CD1c-positive myeloid dendritic cell (primary cell): ENCODE data around the gene DOC2A.
"Not testable (repeated sequence)": the region's sequence is repeated elsewhere in the genome, so short reads cannot be mapped to it uniquely, and the experiment has no call there.

Source experiments
- DNase-seq: peaks from one replicate; pipeline ENCODE4 v3.0.0-alpha.2; 2016; ENCODE audit errors: extremely low spot score

DOC2A gene

DNA sequence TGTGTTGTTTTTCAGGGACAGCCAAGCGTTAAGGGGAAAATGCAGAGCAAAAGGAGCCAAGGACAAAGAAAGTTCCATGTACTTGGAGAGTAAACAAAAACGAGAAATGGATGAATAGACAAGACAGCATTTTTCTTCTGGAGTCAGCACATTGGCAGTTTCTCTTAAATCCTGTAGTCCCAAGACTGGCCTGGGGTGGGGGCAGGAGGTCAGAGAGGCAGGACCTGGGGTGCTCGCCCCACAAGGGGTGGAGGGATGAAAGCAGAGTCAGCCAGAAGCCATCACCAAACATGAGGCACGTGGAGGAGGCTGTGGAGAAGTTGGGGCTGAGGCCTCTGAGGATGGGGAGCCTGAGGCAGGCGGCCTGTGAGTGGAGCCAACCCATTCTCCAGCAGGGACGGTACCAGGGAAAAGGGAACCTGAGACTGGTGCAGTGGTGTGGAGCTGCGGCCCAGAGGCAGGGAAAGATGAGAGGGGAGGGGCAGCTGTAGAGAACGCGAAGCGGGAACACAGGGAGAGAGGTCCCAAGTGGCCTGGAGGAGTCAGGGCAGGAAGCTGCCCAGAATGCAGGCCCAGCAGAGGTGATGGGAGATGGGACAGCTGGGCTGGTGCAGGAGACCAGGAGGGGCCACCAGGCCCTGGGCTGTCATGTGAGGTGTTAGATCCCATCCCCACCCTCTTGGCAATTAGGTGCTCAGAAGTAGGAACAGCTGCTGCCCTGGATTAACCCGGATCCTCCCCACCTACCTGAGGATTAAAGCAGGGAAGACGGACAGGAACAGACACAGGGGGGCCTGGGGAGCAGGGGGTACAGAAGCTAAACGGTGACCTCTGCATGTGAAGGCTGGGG is 17.0 kb upstream of the DOC2A start:
- DNase-seq: no peak

- DNase-seq: no peak
Measured at GRCh38 chr16:30026449-30026848, 15.6 kb upstream of the DOC2A start.

- no peak for DNase-seq
Measured at GRCh38 chr16:30025574-30025973, 14.7 kb upstream of the DOC2A start.

GRCh38 chr16:30025156-30025555 is 14.3 kb upstream of the DOC2A start:
- DNase-seq: no peak

DNA sequence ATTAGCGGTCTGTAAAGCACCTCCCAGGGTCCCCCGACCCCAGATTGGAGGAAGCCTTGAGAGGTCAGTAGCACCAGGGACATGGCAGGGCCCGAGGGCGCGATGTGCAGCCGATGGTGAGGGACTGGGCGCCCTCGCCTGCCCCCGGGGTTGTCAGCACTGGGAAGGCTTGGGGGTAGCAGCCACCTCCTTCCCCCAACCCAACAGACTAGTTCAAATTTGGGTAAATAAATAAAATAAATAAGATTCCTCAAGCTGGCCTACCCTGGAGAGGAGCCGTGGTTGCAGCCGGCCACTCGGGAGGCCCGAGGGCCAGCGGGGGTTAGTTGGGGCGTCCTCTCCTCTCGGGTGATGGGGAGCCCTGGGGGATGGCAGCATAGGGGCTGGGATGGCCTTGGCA is 13.6 kb upstream of the DOC2A start:
- DNase-seq: no peak

DNA sequence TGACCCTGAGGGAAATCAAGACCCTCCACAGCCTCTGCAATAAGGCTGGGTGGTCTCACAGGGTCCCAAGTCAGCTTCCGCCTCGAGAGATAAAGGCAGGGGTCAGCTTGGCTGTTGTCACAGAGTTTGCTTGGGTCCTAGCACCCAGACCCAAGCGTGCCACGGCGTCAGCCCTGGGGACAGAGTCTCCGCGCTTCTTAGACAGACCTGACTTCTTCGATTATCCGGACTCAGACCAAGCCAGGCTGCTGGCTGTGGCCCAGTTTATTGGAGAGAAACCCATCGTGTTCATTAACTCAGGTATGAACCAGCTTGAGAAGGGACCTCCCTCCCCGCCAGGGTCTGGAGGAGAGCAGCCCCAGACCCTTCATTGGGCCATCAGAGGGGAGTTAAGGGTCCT is 12.8 kb upstream of the DOC2A start:
- DNase-seq: no peak

- DNase-seq: no peak
Measured at GRCh38 chr16:30022887-30023286, 12.1 kb upstream of the DOC2A start, which contains the start of gene C16orf92. TSS of gene C16orf92 (plus strand) at chr16:30023198. CDS start at chr16:30023341, 143 bp downstream.

GRCh38 chr16:30018731-30019158 is 7.9 kb upstream of the DOC2A start:
- DNase-seq: no peak

DNA sequence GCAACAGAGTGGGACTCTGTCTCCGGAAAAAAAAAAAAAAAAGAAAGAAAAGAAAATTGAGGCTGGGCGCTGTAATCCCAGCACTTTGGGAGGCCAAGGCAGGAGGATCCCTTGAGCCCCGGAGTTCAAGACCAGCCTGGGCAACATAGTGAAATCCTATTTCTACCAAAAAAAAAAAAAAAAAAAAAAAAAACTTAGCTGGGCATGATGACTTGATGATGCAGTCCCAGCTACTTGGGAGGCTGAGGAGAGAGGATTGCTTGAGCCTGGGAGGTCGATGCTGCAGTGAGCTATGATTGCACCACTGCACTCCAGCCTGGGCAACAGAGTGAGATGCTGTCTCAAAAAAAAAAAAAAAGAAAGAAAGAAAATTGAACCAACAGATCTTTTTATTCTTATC is 7.1 kb upstream of the DOC2A start:
- not testable (repeated sequence) for DNase-seq

DNA sequence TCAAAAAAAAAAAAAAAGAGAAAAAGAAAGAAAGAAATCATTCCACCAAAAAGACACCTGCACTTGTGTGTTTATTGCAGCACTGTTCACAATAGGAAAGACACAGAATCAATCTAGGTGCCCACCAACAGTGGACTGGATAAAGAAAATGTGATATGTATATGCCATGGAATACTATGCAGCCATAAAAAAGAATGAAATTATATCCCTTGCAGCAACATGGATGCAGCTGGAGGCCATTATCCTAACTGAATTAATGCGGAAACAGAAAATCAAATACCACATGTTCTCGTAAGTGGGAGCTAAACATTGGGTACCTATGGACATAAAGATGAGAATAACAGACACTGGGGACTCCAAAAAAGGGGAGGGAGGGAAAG is 6.4 kb upstream of the DOC2A start:
- no peak for DNase-seq

DNA sequence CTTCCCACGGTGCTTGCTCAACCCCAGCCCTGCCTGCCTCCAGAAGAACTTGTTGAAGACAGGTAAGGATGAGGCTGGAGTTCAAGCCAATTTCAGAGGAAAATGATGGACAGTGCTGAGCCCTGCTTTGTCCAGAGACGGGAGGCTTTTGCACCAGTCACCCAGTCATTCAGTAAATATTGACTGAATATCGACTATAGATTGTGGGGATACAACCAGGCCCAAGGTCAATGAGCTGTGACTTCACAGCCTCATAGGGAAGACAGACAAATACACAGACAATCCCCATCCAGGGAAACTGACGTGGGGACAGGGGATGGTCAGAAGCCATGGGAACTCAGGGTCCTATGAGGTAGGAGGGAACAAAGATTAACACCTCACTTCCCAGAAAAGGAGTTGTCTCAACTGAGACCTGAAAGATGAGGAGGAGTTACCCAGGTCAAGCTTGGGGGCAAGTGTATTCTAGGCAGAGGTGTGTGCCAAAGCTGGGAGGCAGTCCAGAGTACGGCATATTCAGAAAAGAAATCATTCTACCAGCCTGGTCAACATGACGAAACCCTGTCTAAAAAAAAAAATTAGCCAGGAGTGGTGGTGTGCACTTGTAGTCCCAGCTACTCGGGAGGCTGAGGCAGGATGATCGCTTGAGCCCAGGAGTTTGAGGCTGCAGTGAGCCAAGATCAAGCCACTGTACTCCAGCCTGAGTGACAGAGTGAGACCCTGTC is 5.9 kb upstream of the DOC2A start:
- DNase-seq: no peak

DNA sequence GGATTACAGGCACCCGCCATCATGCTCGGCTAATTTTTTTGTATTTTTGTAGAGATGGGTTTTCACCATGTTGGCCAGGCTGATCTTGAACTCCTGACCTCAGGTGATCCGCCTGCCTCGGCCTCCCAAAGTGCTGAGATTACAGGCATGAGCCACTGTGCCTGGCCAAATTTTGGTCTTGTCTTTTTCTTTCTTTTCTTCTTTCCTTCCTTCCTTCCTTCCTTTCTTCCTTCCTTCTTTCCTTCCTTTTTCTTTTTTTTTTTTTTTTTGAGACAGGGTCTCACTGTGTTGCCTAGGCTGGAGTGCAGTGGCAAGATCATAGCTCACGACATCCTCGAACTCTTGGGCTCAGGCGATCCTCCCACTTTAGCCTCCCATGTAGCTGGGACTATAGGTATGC is 4.6 kb upstream of the DOC2A start:
- not testable (repeated sequence) for DNase-seq

DNA sequence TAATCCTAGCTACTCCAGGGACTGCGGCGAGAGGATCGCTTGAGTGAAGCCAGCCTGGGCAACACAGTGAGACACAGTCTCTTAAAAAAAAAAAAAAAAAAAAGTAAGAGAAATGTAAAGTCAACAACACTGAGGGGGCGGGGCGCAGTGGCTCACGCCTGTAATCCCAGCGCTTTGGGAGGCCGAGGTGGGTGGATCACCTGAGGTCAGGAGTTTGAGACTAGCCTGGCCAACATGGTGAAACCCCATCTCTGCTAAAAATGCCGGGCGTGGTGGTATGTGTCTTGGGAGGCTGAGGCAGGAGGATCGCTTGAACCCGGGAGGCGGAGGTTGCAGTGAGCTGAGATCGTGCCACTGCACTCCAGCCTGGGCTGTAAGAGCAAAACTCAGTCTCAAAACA is 1.8 kb upstream of the DOC2A start:
- DNase-seq: not testable (repeated sequence)

- DNase-seq: no peak
Measured at GRCh38 chr16:30011714-30012504, 1.1 kb upstream of the DOC2A start.

GRCh38 chr16:30009990-30010843 is 610 bp downstream of the DOC2A start:
- DNase-seq: no peak

GRCh38 chr16:30009085-30009862 is 1.6 kb downstream of the DOC2A start:
- DNase-seq: no peak

GRCh38 chr16:30007378-30007895 is 3.4 kb downstream of the DOC2A start:
- DNase-seq: no peak

- DNase-seq: no peak
Measured at GRCh38 chr16:30006659-30007377, 4.0 kb downstream of the DOC2A start.

DNA sequence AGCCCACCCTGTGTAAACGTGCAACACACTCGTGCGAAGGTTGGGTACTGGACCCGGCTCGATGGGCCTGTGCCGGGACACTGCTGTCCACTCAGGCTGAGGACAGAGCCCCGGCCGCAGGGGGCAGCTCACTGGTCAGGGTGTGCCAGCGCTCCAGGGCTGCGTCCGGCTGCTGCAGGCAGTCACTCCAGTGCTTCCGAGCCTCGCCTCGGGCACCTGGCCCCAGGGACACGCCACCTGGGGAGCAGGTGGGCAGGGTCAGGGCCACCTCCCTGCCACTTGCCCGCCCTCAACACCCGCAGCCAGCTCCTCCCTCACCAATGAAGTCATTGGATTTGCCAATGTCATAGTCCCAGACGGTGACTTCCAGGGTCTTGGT is 4.7 kb downstream of the DOC2A start:
- DNase-seq: no peak
